Suprapubic skin (tissue), 3 donors: ENCODE results near the gene SLC15A3.

Experiments
- EP300 ChIP-seq: sonication (generic); formaldehyde crosslinking; IDR thresholded peaks from one replicate; pipeline ENCODE4 v1.6.1; 2017; ENCODE audit warnings: antibody characterized with exemption
- POLR2A ChIP-seq, 2 donors: fragments of 450-650 bp; IDR thresholded peaks; one replicate each; pipeline ENCODE4 v1.6.1; 2017; ENCODE audit warnings: antibody characterized with exemption in 2 of 2, mild to moderate bottlenecking in 2 of 2, moderate library complexity in 2 of 2
- TF ChIP-seq, protein P1 (sequence below), 2 donors: fragments of 200-600 bp in 1 of 2; fragments of 450-650 bp in 1 of 2; sonication (generic) in 1 of 2; IDR thresholded peaks; one replicate each; pipeline ENCODE4 v1.5.1; 2016 to 2019; ENCODE audit warnings: antibody characterized with exemption in 2 of 2, mild to moderate bottlenecking in 1 of 2, moderate library complexity in 1 of 2

DNA sequence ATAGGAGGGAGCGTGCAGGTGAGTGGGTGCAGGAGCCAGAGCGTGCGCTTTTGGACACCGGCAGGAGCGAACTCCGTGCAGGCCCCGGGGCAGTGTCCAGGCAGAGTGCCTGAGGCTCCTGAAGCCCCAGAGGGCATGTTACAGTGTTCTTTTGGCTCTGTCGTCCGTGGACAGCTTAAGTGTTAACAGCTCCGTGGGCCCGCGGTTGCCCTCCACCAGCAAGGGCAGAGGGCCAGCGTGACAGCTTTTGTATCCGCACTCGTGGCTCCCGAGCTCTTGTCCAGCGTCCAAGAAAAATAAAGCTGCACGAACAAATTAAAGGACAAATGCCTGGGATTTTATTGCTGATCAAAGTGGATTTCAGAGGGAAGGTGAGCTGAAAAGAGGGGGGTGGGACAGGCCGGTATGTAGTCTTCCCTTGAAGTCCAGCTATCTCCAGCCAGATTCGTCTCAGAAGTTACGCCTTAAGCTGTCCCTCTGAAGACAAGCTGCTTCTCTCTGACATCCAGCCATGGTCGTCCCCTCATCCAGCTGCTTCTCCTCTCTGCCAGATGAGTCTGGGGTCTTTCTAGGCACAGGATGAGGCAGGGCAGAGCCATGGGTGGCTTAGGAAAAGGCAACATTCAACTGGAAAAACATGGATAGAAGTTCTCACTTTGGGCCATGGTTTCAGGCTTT lies 39.0 kb downstream of the SLC15A3 start:
- TF ChIP-seq, protein P1, sequence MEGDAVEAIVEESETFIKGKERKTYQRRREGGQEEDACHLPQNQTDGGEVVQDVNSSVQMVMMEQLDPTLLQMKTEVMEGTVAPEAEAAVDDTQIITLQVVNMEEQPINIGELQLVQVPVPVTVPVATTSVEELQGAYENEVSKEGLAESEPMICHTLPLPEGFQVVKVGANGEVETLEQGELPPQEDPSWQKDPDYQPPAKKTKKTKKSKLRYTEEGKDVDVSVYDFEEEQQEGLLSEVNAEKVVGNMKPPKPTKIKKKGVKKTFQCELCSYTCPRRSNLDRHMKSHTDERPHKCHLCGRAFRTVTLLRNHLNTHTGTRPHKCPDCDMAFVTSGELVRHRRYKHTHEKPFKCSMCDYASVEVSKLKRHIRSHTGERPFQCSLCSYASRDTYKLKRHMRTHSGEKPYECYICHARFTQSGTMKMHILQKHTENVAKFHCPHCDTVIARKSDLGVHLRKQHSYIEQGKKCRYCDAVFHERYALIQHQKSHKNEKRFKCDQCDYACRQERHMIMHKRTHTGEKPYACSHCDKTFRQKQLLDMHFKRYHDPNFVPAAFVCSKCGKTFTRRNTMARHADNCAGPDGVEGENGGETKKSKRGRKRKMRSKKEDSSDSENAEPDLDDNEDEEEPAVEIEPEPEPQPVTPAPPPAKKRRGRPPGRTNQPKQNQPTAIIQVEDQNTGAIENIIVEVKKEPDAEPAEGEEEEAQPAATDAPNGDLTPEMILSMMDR (IDR thresholded peaks at IDR 0.05), result no peak
- TF ChIP-seq POLR2A (IDR thresholded peaks at IDR 0.05) (no peak), EP300 (no peak)
